A549 treated with CpdA at 1 μM for 4 hours (cell line): ENCODE results near the gene TSPAN33. TPM values are rescaled to one million over a fixed set of nuclear protein-coding genes. Genes with fewer than 3 reads are reported as not detected.

Experiments
- total RNA-seq: library from RNA; stranded (reverse); fragments of 200-300 nt; extraction: Qiagen RNA extraction; gene quantifications from 5 replicates; pipeline ENCODE4 v1.2.3, GENCODE V29; 2022; ENCODE audit warnings: low read depth

Gene TSPAN33, protein sequence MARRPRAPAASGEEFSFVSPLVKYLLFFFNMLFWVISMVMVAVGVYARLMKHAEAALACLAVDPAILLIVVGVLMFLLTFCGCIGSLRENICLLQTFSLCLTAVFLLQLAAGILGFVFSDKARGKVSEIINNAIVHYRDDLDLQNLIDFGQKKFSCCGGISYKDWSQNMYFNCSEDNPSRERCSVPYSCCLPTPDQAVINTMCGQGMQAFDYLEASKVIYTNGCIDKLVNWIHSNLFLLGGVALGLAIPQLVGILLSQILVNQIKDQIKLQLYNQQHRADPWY
- total RNA-seq = 5.8 to 7.2 TPM (median 6.5 TPM) in 5 replicates

DNA sequence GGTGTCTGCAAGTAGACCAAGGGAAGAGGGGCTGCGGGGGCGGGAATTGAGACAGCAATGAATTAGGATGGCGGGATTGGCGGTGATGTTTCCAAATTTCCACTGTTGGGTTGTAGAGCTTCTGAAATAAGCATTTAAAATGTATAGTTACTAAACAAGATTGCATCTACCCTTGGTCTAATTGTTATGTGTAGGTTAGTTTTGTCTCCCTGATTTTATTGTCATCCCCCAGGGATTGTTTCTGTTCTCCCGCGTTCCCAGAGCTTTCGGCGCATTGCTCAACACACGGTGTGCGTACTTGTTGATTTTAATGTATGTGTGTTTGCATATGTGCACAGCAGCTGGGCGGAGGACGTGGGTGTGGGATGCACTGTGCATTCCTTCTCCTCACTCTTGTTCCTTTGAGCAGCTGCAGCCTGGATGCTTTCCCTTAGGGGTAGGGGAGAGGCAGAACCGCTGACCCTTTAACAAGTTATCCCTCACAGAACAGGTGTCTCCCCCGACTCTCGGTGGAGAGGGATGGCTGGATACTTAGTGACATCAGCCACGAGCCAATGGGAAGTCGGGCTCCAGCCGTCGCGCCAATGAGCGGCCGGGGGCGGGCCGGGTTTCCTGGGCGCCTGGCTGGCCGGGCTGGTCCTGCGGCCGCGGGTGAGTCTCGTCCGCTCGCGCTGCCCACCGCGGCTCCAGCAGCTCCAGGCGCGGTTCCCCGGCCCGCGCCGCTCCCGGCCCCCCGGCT is at the start of gene TSPAN33:
TSPAN33 (plus strand) TSS at position 613 of the 739 bp plus-strand sequence. CDS start 274 bp downstream, outside the sequence.

DNA sequence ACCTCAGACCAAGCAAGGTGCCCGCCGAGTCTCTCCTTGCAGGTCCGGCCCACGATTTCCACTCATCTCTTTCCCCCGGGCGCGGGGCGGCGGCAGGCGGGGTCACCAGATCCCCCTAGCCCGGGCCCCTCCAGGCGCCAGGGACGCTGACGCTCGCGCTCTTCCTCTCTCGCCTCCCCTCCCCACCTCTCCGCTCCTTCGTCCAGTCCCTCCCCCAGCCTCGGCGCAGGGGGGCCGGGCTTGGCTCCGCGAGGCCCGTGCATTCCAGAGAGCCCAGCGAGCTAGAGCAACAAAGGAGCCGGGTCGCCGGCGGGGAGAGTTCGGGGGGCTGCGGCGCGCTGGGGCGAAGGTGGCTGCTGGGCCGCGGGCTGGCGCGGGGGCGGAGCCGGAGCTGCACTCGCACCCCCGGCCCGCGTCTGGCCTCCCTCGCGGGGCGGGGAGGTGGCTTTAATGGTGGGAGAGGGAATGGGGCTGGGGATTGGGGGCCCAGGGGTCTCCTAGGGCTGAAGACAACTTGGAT is 43.9 kb downstream of the TSPAN33 start, which contains the start of gene SMO:
SMO (plus strand) TSS at position 262 of the 520 bp plus-strand sequence. CDS start 519 bp downstream, outside the sequence.

Other genes with a start within 250 kb of the TSPAN33 start
- 0.11 to 0.21 TPM (median 0.16 TPM) in 5 replicates for gene KCP, start 234.0 kb upstream of the TSPAN33 start, total RNA-seq
- 12.6 to 14.9 TPM (median 14.1 TPM) in 5 replicates for gene IRF5, start 206.8 kb upstream of the TSPAN33 start, total RNA-seq
- gene TNPO3, start 89.6 kb upstream of the TSPAN33 start, total RNA-seq = 41.4 to 46.5 TPM (median 44.2 TPM) in 5 replicates
- gene SMO, start 43.9 kb downstream of the TSPAN33 start, total RNA-seq = 14.3 to 19.3 TPM (median 16.6 TPM) in 5 replicates
- gene AHCYL2, start 80.3 kb downstream of the TSPAN33 start, total RNA-seq = 5.2 to 7.1 TPM (median 6.6 TPM) in 5 replicates